ENCODE data around the gene RIT1.

Gene RIT1

GRCh38 chr1:155952505-155952890, 41.3 kb upstream of the RIT1 start:
- no peak overlapping the region for H3K27ac ChIP-seq (replicated peaks)
- DNase-seq (ENCODE audit: low read depth in 1 of 2, low spot score in 1 of 2), result no peak
- TF ChIP-seq REST (IDR thresholded peaks at IDR 0.05; ENCODE audit: insufficient replicate concordance, low read depth) (no peak), POLR2AphosphoS5 (IDR thresholded peaks at IDR 0.05; ENCODE audit: low read depth) (0 out of 2 replicates have a peak, but pooled peaks have one; percentile 11)

DNA sequence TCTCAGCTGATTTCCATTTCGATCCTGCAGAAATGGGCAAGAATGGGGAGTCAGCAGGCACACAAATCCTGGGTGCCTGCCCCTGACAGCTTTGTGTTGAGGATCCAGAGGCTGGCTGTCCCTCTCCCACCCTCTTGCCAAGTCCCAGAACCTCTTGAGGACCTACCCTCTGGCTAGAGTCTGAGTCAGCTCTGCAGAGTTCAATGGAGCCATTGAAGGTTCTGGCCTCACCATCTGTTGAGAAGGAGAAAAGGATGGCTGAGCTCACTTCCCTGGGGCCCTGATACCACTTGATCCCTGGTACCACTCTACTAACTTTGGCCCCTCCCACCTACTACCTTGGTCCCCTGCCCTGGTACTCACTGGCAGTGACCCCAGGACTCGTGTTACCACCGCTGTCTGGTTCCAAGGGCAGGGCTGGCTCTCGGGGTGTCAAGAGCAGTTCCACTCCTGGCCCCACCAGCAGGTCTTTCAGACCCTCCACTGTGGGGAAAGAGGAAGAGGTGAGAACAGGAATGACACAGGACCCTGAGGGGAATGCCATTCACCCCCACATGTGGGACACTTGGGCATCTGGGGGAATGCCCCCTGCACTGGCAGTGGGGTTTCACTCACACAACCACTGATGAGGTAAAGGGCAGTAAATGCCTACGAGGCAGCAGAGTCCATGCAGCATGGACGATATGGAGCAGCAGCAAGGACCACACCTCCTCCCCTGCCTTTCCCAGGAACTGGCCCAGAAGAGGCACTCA, 40.8 kb upstream of the RIT1 start:
- Histone ChIP-seq H3K27ac (replicated peaks) (no peak overlapping the region), H3K27me3 (ENCODE audit: insufficient read depth, poor library complexity, severe bottlenecking) (no peaks in the 10 kb centered on the region), H3K4me3 (replicated peaks; ENCODE audit: insufficient read depth, low read length) (no peak overlapping the region)
- no peak for DNase-seq (ENCODE audit: low read depth in 1 of 2, low spot score in 1 of 2)
- TF ChIP-seq POLR2AphosphoS5 (IDR thresholded peaks at IDR 0.05; ENCODE audit: low read depth) (0 out of 2 replicates have a peak, but pooled peaks have one; percentile 18), CTCF (IDR thresholded peaks at IDR 0.05; ENCODE audit: insufficient read depth, low read length) (no peak)

More at GRCh38 chr1:155952505-155952890, 41.3 kb upstream of the RIT1 start:
- H3K27me3 ChIP-seq (ENCODE audit: insufficient read depth, poor library complexity, severe bottlenecking), result no peaks in the 10 kb centered on the region
- H3K4me3 ChIP-seq (replicated peaks; ENCODE audit: insufficient read depth, low read length), result no peak overlapping the region

DNA sequence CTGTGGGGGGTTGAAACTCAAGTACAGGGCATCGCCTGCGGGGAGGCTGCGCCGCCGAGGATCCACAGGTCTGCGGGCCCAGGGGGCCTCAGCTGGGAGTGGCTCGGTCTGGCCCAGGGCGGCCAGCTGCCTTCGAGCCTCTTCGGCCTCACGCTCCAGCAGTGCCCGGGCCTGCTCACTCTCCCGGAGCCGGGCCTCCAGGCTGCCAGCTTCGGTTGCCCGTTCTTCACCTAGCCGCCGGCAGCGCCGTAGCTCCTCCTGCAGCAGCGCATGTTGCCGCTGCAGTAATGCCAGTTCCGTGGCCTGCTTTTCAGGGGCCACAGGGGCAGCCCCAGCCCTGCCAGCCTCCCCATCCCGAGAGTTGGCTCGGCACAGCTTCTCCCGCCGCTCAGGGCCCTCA, 39.7 kb upstream of the RIT1 start:
- no peak for DNase-seq (ENCODE audit: low read depth in 1 of 2, low spot score in 1 of 2)
- Histone ChIP-seq H3K27me3 (ENCODE audit: insufficient read depth, poor library complexity, severe bottlenecking) (no peaks in the 10 kb centered on the region), H3K4me3 (replicated peaks; ENCODE audit: insufficient read depth, low read length) (no peak overlapping the region), H3K27ac (replicated peaks) (no peak overlapping the region)
- TF ChIP-seq CTCF (IDR thresholded peaks at IDR 0.05; ENCODE audit: insufficient read depth, low read length) (no peak), POLR2AphosphoS5 (IDR thresholded peaks at IDR 0.05; ENCODE audit: low read depth) (no peak; the same call in 1 of the 2 replicates)

GRCh38 chr1:155947741-155948140, 36.6 kb upstream of the RIT1 start:
- Histone ChIP-seq H3K4me3 (replicated peaks; ENCODE audit: insufficient read depth, low read length) (no peak overlapping the region), H3K27me3 (ENCODE audit: insufficient read depth, poor library complexity, severe bottlenecking) (no peaks in the 10 kb centered on the region), H3K27ac (replicated peaks) (no peak overlapping the region)
- TF ChIP-seq CTCF (IDR thresholded peaks at IDR 0.05; ENCODE audit: insufficient read depth, low read length) (no peak), REST (IDR thresholded peaks at IDR 0.05; ENCODE audit: insufficient replicate concordance, low read depth) (no peak), POLR2AphosphoS5 (IDR thresholded peaks at IDR 0.05; ENCODE audit: low read depth) (0 out of 2 replicates have a peak, but pooled peaks have one; percentile 3)
- DNase-seq (ENCODE audit: low read depth in 1 of 2, low spot score in 1 of 2), result no peak
